GM19043 (cell line): ENCODE results near the gene KCNK7.

Source experiments
- ATAC-seq: cut with Tn5 transposase; IDR thresholded peaks from one replicate; pipeline ENCODE4 v1.9.1; 2021; ENCODE audit warnings: low read depth; ENCODE audit not compliant: unreplicated experiment

The KCNK7 gene

DNA sequence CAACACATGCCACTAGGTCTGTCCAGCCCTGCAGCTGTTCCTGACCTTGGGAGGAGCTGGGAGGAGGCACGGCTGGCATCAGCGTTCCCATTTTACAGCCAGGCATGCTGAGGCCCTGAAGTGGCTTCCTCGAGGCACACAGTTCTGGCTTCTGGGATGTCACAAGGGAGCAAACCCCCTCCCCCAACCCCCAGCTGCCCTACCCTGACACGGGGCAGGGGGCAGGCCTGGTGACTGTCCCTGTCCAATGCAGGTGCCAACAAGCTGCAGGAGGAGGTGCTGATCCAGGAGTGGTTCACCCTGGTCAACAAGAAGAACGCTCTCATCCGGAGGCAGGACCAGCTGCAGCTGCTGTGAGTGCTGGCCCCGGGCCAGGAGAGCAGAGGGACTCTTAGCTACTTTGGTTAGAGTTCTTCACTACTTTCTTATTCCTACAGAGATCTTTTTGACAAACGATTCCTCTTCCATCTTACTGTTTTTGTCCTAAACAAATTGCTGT, 5.3 kb downstream of the KCNK7 start:
- ATAC-seq, result no peak

DNA sequence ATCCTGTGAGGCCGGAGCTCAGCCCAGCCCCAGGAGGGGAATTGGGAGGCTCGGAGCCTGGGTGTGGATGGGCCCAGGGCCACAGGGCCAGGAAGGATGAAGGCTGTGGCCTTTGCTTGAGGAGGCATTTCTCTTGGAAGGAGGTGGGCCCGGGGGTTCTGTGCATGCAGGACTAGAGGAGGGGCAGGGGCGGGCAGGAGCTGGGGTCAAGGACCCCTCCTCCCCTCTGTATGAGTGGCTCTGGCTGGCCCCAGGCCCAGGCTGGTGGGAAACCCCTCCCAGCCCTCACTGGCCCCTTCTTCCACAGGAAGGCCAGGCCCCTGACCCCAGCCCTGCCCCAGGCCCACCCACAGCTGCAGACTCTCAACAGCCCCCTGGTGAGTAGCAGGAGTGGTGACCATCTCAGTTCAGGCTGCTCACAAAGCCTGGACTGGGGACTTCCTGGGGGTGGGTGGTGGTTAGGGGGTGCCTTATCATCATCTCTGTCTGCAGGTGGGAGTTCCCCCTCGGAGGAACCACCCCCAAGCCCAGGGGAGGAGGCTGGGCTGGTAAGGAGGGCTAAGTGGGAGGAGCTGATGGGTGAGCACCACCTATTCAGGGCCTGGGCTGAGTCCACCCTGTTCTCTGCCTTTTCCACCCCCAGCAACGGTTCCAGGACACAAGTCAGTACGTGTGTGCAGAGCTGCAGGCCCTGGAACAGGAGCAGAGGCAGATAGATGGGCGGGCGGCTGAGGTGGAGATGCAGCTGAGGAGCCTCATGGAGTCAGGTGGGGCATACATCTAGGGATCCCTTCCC, 6.0 kb downstream of the KCNK7 start:
- ATAC-seq, result no peak

DNA sequence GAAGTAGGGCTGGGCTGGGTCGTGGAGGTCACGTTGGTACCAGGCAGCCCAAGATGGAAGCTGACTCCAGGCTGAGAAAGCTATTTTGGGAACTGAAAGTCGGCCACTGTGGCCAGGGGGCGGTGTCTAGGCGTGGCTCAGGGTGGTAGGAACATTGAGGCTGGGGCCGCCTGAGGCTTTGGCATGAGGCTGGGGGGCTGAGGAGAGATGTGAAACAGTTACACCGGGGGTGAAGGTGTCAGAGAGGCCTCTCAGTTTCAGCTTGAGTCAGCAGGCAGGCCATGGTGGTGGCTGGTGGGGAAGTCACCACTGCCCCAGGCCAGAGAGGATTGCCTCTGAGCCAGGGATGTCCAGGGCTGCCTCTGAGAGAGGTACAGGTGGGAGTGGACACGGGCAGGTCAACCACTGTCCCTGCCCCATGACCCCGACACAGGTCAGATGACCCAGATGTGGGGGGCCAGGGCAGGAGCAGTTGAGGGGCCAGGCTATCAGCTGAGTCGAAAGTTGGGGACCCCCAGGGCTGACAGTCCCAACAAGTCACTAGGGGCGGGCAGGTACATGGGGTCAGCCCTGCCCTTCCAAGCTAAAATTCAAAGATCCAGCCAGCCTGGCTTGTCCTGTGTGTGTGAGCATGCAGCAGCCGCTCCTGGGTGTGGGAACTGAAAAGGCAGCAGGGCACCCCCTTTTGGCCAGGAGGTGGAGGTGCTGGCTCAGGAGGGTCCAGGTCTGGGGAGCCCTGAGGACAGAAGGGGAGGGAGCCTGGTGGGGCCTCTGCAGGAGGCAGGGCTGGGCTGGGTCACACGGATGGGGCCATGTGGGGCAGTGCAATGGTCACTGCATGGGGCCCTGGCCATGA, 7.2 kb downstream of the KCNK7 start:
- peak; percentile 81 for ATAC-seq

DNA sequence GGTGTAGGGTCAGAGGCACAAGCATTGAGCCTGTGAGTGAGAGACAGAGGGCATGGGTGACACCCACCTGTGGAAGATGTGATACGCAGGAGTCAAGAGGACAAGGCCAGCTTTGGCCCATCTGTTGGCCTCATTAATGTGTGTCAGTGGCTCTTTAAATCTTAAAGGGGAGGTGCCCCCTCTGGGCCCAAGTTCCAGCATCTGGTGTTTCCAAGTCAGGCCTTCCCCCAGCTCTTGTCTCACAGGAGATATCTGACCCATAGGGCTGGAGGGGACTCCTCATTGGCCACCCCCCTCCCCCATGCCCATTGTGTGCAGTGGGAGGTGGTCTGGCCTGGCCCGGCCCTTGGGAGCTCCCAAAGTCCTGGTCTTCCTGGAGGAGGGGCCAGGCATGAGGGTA, 8.9 kb downstream of the KCNK7 start:
- no peak for ATAC-seq

DNA sequence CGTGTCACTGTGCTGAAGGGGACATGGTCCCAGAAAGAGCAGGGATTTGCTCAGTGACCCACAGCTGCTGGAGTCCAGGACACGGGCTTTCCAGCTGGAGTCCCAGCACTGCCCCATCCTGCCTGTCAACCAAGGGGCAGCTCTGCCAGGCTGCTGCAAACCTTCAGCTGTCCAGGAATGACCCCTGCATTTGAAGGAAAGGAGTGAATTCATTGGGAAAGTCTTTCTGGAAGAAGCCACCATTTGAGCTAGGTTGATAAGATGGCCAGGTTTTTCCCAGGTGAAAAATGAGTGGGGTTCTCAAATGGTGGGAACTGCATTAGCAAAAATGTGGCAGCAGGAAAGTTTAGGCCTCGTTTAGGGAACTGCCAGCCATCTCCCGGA, 9.4 kb downstream of the KCNK7 start:
- ATAC-seq, result no peak

DNA sequence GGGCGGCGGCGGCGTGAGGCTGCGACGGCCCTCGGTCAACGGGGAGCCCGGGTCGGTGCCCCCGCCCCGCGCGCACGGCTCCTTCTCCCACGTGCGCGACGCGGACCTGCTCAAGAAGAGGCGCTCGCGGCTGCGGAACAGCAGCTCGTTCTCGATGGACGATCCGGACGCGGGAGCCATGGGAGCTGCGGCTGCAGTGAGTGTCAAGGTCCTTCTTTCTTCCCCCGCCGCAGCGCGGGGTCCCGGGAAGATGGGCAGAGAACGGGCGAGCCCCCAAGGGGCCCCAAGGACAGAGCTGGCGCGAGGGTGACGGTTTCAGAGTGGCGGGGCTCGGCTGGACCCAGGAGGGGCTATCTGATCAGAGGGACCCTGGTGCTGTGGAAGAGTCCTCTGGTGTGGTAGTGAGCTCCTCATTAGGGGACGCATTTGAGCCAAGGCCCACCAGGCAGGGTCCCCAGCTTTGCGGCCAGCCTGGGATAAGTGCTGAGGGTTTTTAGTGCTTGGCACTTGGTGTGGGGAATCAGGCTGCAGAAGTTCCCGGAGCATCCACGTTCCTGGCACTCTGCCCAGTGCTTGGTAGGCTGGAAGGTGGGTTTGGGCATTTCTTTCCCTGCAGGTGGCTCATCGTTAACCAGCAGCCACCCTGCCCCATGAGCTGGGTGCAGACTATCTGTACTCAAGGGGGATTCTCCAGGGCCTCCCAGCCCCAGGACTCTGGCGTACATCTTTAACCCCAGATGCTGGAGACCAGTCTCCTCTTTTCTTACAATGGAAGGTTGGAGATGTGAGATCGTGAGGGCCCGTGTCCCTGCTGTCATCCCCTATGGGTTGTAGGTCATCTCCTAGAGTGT, 10.0 kb downstream of the KCNK7 start:
- no peak for ATAC-seq

DNA sequence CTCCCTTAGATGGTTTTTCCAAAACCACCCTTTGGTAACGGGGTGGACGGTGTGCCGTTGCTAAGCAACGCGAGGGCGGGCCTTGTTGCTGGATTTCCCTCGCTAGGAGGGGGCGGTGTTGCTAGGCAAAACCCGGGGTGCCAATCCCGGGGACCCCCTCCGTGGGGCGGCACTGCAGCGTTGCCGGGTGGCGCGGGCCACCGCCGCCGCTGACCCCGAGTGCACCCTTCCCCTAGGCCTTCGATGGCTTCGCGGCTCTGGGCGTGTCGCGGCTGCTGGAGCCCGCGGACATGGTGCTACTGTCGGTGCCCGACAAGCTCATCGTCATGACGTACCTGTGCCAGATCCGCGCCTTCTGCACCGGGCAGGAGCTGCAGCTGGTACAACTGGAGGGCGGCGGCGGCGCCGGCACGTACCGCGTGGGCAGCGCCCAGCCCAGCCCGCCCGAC, 10.9 kb downstream of the KCNK7 start:
- no peak for ATAC-seq

DNA sequence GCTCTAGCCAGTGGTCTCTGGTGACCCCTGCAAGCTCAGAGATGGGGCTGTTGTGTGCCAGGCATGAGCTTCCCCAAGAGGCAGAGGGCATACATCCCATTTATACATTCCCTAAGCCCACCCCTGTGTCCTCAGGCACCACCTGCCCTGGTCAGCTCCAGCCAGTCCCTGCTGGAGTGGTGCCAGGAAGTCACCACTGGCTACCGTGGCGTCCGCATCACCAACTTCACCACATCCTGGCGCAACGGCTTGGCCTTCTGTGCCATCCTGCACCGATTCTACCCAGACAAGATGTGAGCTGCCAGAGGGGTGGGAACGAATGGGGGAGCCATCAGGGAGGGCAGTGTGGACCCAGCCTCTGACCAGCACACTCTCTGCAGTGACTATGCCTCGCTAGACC, 11.5 kb downstream of the KCNK7 start:
- no peak for ATAC-seq

DNA sequence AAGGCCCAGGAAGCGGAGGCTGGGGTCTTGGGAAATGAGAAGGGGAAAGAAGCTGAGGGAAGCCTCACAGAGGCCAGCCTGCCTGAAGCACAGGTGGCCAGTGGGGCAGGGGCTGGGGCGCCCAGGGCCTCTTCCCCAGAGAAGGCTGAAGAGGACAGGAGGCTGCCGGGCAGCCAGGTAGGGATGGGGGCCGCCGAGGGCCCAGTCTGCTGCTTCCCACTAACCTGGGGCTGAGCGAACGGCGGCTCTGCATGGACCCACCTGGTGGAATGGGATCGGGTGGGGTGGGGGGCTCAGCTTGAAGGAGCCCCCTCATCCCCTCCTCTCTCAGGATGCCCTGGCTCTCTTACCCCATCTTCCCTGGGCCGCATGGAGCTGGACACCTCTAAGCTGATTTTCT, 12.0 kb downstream of the KCNK7 start:
- no peak for ATAC-seq

DNA sequence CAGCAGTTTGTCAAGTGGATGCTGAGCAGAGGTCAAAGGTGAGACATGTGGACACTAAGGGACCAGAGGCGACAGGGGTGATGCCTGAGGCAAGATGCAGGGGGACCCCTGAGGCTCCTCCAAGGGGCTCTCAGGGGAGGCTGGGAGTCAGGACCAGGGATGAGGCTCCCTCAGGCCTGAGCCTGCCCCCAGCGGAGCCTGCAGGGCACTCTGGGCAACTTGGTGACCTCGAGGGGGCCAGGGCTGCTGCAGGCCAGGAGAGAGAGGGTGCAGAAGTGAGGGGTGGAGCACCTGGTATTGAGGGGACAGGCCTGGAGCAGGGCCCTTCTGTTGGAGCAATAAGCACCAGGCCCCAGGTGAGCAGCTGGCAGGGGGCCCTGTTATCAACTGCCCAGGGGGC, 13.7 kb downstream of the KCNK7 start:
- ATAC-seq, result no peak

DNA sequence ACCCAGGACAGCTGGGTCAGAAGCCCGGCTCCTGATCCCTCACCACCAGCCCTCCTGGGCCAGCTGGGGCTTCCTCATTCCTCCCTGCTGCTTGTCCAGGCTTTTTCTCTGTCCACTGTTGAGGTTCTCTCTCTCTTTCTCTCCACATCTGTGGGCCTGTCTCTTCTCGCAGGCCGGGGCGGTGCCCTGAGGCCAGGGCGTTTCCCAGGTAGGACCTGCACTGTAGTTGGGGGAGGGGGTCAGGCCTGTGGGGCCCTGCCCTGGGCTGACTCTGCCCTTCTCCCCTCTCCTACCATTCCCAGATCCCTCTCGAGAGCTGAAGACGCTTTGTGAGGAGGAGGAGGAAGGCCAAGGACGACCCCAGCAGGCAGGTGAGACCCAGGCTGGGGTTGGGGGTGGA, 14.8 kb downstream of the KCNK7 start:
- no peak for ATAC-seq

DNA sequence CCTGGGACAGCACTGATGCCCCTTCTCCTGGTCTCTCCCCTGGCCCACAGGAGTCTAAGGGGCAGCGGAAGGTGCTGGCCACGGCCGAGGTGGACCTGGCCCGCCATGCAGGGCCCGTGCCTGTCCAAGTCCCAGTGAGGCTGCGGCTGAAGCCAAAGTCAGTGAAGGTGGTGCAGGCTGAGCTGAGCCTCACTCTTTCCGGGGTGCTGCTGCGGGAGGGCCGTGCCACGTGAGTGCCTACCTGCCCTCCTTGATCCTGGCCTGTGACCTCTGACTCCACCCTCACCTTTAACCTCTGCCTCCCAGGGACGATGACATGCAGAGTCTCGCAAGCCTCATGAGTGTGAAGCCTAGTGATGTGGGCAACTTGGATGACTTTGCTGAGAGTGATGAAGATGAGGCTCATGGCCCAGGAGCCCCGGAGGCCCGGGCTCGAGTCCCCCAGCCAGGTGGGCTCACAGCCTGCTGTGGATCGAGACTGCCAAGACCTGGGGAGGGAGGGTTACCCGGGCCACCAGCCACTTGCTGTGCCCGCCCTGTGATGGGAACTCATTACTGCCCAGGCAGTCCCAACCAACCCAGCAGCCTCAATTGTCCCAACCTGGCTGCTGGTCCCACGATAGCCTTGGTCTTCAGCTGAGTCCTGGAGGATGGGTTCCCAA, 15.4 kb downstream of the KCNK7 start:
- ATAC-seq, result no peak

DNA sequence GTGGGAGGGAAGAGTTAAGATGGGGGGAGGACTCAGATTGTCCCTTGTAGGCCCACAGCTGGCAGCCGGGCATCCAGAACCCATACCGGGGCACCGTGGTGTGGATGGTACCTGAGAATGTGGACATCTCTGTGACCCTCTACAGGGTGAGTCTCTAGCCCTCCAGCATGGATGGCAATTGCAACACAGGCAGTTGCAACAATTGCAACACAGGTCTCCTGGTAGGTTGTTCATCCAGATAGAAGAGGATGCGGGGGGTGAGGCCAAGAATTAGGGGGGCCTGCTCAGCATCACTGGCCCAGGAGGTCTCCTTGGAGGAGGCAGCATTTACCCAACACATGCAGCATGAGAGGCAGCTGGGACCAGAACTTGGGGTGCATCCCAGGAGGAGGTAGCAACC, 16.3 kb downstream of the KCNK7 start:
- ATAC-seq, result no peak

DNA sequence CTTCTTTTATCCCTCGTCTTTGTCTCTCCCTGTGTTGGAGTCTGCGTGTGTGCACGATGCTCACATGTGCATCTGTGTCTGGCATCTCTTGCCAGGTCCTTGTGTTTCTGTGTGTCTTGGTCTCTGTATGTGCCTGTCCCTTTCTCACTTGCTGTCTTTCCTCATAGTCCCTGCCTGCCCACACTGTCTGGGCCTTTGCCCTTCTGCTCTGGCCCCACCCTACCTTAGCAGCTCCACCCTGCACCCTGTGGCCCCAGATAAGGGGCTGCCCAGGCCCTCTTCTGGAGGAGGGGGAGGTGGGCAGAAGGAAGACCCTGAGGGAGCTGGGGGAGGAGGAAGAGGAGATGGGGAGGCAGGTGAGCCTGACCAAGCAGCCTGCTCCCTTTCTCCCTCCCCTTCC, 16.9 kb downstream of the KCNK7 start:
- no peak for ATAC-seq

DNA sequence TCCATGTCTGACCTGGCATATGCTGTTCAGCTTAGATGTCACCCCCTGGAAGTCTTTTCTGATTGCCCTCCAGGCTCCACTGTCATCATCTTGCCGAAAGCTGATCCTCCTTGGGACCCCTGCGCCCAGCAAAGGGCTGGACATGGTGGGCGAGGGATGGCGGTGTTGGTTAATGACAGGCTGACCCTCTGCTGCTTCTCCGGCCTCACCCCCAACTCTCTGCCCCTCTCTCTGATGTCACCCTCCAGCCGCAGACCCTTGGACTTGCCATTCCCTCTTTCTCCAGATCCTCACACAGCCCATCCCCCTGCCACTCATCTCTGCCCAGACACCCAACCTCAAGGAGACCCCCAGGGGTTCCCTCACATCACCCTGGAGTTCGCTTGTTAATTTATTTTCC, 17.5 kb downstream of the KCNK7 start:
- no peak for ATAC-seq

DNA sequence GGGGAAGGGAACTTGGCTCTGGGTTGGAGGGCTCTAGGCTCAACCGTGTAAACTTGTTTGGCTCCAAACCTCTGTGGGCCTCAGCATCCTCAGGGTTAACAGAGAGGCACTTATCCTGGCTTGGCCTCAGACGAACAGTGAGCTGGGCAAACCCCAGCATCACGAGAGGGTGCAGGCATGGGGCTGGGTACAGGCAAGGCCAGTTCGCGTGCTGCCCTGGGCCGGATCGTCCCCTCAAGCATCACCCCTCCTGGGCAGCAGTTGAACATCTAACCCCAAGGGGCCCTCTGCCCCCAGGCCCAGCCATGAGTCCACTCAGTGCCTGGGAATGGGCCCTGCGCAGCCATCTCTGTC, 17.9 kb downstream of the KCNK7 start:
- no peak for ATAC-seq

DNA sequence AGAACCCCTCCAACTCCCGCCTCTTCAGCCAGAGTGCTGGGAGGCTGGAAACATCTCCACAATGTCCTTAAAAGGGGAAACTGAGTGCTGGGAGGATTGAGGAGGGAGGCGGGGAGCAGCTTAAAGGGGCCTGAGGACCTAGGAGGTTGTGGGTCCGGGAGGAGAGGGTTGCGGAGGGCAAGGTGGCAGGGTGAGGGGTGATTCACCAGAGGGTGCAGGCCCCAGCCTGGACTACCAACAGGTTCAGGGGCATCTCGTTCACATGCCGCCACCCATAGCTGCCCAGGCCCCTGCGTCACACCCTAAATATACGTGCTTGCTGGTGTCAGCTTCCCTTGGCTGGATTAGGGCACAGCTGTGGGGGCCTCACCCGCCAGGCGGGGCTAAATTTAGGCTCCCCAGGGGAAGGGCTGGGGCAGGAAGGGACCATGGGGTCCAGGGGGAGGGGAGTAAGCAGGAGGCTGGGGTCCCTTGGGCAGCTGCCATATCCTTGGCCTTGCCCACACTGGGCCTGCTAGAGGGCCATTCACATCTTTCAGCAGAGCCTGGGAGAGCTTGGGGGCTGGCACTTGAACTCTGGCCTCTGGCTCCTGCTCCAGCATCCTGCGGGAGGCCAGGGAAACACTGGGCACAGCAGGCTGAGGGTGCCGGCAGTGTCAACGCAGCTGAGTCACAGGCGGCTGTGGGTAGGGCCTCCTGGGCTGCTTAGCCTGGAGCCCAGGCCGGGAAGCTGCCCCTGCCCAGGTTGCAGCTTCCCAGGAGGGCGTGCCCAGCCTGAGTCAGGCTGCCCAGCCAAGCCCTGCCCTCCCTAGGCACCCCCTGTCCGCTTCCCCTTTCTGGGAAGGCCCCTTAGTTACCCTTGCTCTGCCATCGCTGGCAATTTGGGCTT, 18.5 kb downstream of the KCNK7 start:
- ATAC-seq, result no peak

DNA sequence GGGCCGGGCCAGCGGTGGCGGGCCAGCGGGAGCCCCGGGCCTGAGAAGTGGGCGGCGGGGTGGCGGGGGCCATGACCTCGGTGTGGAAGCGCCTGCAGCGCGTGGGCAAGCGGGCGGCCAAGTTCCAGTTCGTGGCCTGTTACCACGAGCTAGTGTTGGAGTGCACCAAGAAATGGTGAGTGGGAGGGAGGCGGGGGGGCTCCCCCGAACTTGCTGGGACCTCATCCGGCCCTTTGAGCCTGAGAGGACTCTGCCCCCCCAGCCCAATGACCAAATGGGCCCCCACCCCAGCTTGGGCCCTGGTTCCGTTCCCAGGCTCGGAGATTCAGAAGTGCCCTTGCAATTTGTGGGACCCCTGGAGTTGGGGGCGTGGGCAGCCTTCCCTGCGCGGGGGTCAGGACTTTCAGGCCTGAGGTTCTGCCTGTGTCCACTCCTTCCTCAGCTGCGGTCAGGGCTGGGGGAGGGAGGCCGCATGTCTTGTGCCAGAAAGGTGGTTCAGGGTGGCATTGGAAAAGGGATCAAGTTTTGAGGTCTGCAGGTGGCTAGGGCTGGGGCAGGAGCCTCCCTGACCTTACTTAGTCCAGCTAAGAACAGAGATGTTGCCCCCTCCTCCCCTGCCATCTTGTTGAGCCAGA, 19.3 kb downstream of the KCNK7 start:
- no peak for ATAC-seq
